NCI-H2081 (cell line): ENCODE results near the gene FCRL3.

Source experiments
- DNase-seq, 2 experiments: peaks; one replicate each; lab custom pipeline; 2025; lab: John Stamatoyannopoulos, UW

Gene FCRL3

GRCh38 chr1:157682710-157683437, 17.7 kb downstream of the FCRL3 start:
- DNase-seq, result no peak

DNA sequence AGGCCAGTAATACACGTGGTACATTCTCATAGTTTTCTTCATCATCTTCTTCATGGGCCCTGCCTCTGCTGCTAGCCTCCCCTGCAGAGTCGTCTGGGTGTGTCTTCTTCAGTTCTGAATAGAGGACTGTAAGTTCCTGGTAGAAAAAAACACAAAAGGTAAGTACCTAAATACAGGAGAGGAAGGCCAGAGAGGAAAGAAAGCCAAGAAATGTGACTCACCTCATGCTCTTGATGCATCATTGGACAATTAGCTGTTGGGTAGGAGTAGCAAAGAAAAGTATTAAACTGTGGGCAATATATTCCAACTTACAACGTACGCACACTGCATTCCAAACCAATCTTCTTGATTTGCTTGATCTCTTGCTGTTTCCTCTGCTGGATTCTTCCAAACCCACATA, 21.8 kb downstream of the FCRL3 start:
- DNase-seq, result no peak

DNA sequence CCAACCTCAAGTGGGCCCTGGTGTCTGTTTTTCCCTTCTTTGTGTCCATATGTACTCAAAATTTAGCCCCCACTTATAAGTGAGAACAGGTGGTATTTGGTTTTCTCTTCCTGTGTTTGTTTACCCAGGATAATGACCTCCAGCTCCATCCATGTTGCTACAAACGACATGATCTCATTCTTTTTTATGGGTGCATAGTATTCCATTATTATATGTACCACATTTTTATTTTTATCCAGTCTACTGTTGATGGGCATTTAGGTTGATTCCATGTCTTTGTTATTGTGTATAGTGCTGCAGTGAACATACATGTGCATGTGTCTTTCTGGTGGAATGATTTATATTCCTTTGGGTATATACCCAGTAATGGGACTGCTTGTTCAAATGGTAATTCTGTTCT, 27.6 kb downstream of the FCRL3 start:
- no peak for DNase-seq

GRCh38 chr1:157671895-157672294, 28.7 kb downstream of the FCRL3 start:
- no peak for DNase-seq

- DNase-seq, result no peak
Observed at GRCh38 chr1:157659576-157660247, 40.9 kb downstream of the FCRL3 start.

GRCh38 chr1:157658571-157658970, 42.0 kb downstream of the FCRL3 start:
- no peak for DNase-seq

GRCh38 chr1:157653494-157653873, 47.1 kb downstream of the FCRL3 start:
- DNase-seq, result no peak

GRCh38 chr1:157652859-157653493, 47.6 kb downstream of the FCRL3 start:
- no peak for DNase-seq

DNA sequence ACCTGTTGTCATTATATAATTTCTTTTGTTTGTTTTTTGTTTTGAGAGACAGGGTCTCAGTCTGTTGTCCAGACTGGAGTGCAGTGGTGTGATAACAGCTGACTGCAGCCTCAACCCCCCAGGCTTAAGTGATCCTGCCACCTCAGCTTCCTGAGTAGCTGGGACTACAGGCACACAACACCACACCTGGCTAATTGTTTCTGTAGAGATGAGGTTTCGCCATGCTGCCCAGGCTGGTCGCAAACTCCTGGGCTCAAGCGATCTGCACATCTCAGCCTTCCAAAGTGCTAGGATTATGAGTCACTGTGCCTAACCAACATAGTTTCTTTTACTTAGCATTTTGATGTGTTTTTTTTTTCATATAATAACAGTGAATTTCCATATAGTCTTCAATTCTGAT, 52.3 kb downstream of the FCRL3 start:
- DNase-seq, result no peak

DNA sequence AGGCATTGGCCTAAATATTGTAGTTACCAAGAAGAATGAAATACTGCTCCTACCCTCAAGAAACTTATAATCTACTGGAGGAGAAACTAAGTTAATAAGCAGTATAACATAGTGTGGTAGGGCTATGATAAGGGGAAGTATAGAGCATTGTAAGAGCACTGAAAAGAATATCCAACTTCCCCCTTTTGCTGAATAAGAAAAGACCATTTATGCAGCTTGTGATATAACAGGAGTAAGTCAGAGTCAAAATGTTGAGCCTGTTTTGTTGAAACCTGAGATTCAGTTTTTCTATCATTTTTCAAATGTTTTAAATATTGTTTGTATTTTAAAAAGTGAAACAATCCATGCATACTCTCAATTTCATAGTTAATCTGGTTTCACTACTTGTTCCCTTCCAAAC, 54.4 kb downstream of the FCRL3 start:
- DNase-seq, result no peak

DNA sequence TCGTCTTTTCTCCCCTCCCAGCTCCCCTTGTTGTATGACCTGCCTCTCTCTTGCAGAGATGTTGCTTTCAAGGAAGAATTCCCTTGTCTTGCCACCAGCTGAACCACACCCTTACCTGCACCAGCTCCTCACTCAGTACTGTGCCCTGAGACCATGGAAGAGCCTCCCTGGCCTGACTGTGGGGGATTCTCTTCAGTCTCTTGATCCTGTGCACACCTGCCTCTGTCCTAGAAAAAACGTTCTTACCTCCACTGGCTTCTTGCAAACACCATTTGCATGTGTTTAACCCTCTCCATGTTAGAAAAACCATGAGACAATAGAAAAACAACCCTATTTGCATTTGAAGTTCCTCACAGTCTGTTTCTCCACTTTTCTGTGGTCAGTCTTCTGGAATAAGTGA, 59.4 kb downstream of the FCRL3 start:
- DNase-seq, result no peak

DNA sequence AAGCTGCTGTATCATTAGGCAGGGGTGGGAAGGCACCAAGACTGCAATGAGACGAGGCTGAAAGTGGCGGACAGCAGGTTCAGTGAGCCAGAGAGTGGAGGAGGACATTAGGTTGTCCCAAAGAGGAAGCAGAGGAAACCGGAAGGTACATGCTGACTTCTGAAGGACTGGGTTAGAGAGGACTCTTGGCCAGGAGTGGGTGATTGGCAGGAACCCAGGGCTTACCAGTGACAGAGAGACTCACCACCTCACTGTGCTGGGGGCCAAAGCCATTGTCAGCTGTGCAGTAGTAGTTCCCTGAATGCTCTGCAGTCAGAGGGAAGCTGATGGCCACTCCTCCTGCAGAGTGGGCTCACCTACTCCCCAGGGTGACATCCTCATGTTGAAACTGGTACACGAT, 60.8 kb downstream of the FCRL3 start:
- DNase-seq, result no peak

DNA sequence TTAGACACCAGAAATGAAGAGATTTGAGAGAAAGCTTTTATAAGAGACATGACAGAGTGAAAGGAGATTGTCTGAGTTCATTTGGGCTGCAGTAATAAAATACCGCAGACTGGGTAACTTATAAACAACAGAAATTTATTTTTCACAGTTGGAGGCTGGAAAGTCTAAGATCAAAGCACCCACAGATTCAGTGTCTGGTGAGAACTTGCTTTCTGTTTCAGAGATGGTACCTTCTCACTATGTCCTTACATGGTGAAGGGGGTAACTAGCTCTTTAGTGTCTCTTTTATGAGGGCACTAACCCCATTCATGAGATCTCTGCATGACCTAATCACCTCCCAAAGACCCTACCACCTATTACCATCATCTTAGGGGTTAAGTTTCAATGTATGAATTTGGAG, 71.8 kb downstream of the FCRL3 start:
- DNase-seq, result no peak
